Subcutaneous adipose tissue (tissue), 4 donors: ENCODE measurements around the gene LUZP2. TPM values are rescaled to one million over a fixed set of nuclear protein-coding genes. Genes with fewer than 3 reads are reported as not detected.

ENCODE experiments used
- total RNA-seq, 4 donors: library from RNA; depleted of rRNA; stranded (reverse); fragments of >200 nt; gene quantifications; one replicate each; pipeline ENCODE4 v1.1.0, GENCODE V29; 2016
- TF ChIP-seq, protein P1 (sequence below): fragments of 450-650 bp; IDR thresholded peaks from one replicate; pipeline ENCODE4 v1.5.1; 2016; ENCODE audit warnings: low read depth, mild to moderate bottlenecking, control low read depth, antibody characterized with exemption, moderate library complexity

The LUZP2 gene
- total RNA-seq, 4 donors from 2014 or later: 0.33 to 0.66 (median 0.38) TPM; not detected in 1

GRCh38 chr11:24759742-24760141, 262.9 kb downstream of the LUZP2 start:
- TF ChIP-seq, protein P1, sequence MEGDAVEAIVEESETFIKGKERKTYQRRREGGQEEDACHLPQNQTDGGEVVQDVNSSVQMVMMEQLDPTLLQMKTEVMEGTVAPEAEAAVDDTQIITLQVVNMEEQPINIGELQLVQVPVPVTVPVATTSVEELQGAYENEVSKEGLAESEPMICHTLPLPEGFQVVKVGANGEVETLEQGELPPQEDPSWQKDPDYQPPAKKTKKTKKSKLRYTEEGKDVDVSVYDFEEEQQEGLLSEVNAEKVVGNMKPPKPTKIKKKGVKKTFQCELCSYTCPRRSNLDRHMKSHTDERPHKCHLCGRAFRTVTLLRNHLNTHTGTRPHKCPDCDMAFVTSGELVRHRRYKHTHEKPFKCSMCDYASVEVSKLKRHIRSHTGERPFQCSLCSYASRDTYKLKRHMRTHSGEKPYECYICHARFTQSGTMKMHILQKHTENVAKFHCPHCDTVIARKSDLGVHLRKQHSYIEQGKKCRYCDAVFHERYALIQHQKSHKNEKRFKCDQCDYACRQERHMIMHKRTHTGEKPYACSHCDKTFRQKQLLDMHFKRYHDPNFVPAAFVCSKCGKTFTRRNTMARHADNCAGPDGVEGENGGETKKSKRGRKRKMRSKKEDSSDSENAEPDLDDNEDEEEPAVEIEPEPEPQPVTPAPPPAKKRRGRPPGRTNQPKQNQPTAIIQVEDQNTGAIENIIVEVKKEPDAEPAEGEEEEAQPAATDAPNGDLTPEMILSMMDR: no peak

DNA sequence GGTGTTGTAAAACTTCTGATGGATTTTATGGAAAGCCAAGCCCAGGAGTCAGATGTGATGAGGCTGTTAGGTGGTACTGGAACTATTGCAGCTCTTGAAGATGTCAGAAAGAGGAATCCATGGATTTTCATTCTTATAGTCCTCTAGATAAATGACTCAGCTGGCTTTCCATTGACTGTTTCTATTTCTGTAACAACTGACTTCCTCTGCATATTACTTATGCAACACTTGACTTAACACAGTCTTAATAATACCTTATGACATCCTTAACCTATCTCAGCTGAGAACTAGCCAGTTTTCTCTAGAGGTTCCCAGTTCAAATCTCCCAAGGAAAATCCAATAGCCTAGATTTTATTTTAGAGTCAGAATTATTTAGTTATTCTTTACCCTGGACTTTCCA, 263.8 kb downstream of the LUZP2 start:
- TF ChIP-seq, protein P1: no peak

GRCh38 chr11:24762076-24762475, 265.2 kb downstream of the LUZP2 start:
- TF ChIP-seq, protein P1: no peak

GRCh38 chr11:24767411-24767810, 270.6 kb downstream of the LUZP2 start:
- TF ChIP-seq, protein P1: no peak

GRCh38 chr11:24773322-24773721, 276.5 kb downstream of the LUZP2 start:
- TF ChIP-seq, protein P1: no peak

- TF ChIP-seq, protein P1: no peak
Observed at GRCh38 chr11:24779791-24780190, 282.9 kb downstream of the LUZP2 start.

- TF ChIP-seq, protein P1: no peak
Observed at GRCh38 chr11:24781288-24781687, 284.4 kb downstream of the LUZP2 start.
